ENCODE results near the gene NTN1. TPM values are rescaled to one million over a fixed set of nuclear protein-coding genes. Genes with fewer than 3 reads are reported as not detected.
A peak's percentile ranks its signal among the peaks of the same experiment; 100 is the strongest.

Gene NTN1
- total RNA-seq, 1 donor from 2014 or later, result 60.3 TPM

- TF ChIP-seq CTCF (IDR thresholded peaks at IDR 0.05; ENCODE audit: borderline replicate concordance), result no peak
- no peak for DNase-seq
- intact Hi-C loops (cut with micrococcal nuclease), result no loop called here
- H3K36me3 ChIP-seq, result no peaks in the 10 kb centered on the region
- H3K4me3 ChIP-seq, result no peak overlapping the region
- H3K27me3 ChIP-seq (ENCODE audit: low read depth), result no peaks in the 10 kb centered on the region
- H3K27ac ChIP-seq (replicated peaks), result no peak overlapping the region
- H3K4me1 ChIP-seq, result no peaks in the 10 kb centered on the region
- no peaks in the 10 kb centered on the region for H3K9me3 ChIP-seq (replicated peaks)
Observed at GRCh38 chr17:9064311-9064834, 43.1 kb downstream of the NTN1 start.

GRCh38 chr17:9071016-9071415 lies 49.7 kb downstream of the NTN1 start:
- no peak for DNase-seq
- Histone ChIP-seq H3K27me3 (ENCODE audit: low read depth) (no peaks in the 10 kb centered on the region), H3K4me1 (peaks cover 38% of the 10 kb centered on the region), H3K9me3 (replicated peaks) (no peaks in the 10 kb centered on the region), H3K36me3 (no peaks in the 10 kb centered on the region), H3K27ac (replicated peaks) (peak overlapping the region; percentile 74), H3K4me3 (no peak overlapping the region)
- intact Hi-C loops (cut with micrococcal nuclease), result no loop called here
- TF ChIP-seq CTCF (IDR thresholded peaks at IDR 0.05; ENCODE audit: borderline replicate concordance), result no peak

GRCh38 chr17:9071811-9072498 lies 50.6 kb downstream of the NTN1 start:
- intact Hi-C loops (cut with micrococcal nuclease), result no loop called here
- no peaks in the 10 kb centered on the region for H3K27me3 ChIP-seq (ENCODE audit: low read depth)
- peak overlapping the region; percentile 74 for H3K27ac ChIP-seq (replicated peaks)
- no peak for TF ChIP-seq CTCF (IDR thresholded peaks at IDR 0.05; ENCODE audit: borderline replicate concordance)
- no peak overlapping the region for H3K4me3 ChIP-seq
- H3K4me1 ChIP-seq, result peaks cover 38% of the 10 kb centered on the region
- H3K36me3 ChIP-seq, result no peaks in the 10 kb centered on the region
- no peaks in the 10 kb centered on the region for H3K9me3 ChIP-seq (replicated peaks)
- no peak for DNase-seq

GRCh38 chr17:9072696-9073339 lies 51.5 kb downstream of the NTN1 start:
- Histone ChIP-seq H3K4me1 (peaks cover 38% of the 10 kb centered on the region), H3K27me3 (ENCODE audit: low read depth) (no peaks in the 10 kb centered on the region), H3K36me3 (no peaks in the 10 kb centered on the region), H3K27ac (replicated peaks) (peak overlapping the region; percentile 74), H3K9me3 (replicated peaks) (no peaks in the 10 kb centered on the region), H3K4me3 (peak overlapping the region; percentile 19)
- no peak for TF ChIP-seq CTCF (IDR thresholded peaks at IDR 0.05; ENCODE audit: borderline replicate concordance)
- intact Hi-C loops (cut with micrococcal nuclease), result no loop called here
- DNase-seq, result peak; percentile 60

- Histone ChIP-seq H3K9me3 (replicated peaks) (no peaks in the 10 kb centered on the region), H3K27me3 (ENCODE audit: low read depth) (no peaks in the 10 kb centered on the region), H3K27ac (replicated peaks) (no peak overlapping the region), H3K4me3 (no peak overlapping the region), H3K4me1 (peaks cover 38% of the 10 kb centered on the region), H3K36me3 (no peaks in the 10 kb centered on the region)
- no peak for TF ChIP-seq CTCF (IDR thresholded peaks at IDR 0.05; ENCODE audit: borderline replicate concordance)
- DNase-seq, result no peak
- intact Hi-C loops (cut with micrococcal nuclease), result no loop called here
Observed at GRCh38 chr17:9074131-9074530, 52.8 kb downstream of the NTN1 start.

All from left ventricle myocardium inferior (tissue), 1 donor.